PFSK-1 (cell line): Measurements from ENCODE around the gene IAPP.

ENCODE experiments used
- FOXP2 ChIP-seq: optimal IDR thresholded peaks from 2 replicates; pipeline ENCODE3; 2011; ENCODE audit warnings: borderline replicate concordance, control low read depth, inconsistent platforms; ENCODE audit not compliant: insufficient read depth; ENCODE audit errors: extremely low read length, extremely low read depth
- POLR2AphosphoS5 ChIP-seq: IDR thresholded peaks from 2 replicates; pipeline ENCODE4 v1.6.1; 2012; ENCODE audit warnings: low read depth, mild to moderate bottlenecking, control low read depth, low read length, moderate library complexity
- SIN3A ChIP-seq: IDR thresholded peaks from 2 replicates; pipeline ENCODE4 v1.6.1; 2012; ENCODE audit warnings: mild to moderate bottlenecking, low read length, moderate library complexity, borderline replicate concordance; ENCODE audit not compliant: insufficient read depth
- TAF1 ChIP-seq: IDR thresholded peaks from 2 replicates; pipeline ENCODE4 v1.6.1; 2012; ENCODE audit warnings: low read length, control low read depth, borderline replicate concordance; ENCODE audit not compliant: insufficient read depth
- TF ChIP-seq, protein P1 (sequence below), 2 experiments: IDR thresholded peaks; 2 replicates each; pipeline versions ENCODE4 v1.6.1 to v1.8.0; 2011 to 2012; ENCODE audit warnings: low read depth in 2 of 2, low read length in 2 of 2, control low read depth in 1 of 2, inconsistent platforms in 1 of 2, mild to moderate bottlenecking in 1 of 2, moderate library complexity in 1 of 2; ENCODE audit not compliant: insufficient read depth in 1 of 2

DNA sequence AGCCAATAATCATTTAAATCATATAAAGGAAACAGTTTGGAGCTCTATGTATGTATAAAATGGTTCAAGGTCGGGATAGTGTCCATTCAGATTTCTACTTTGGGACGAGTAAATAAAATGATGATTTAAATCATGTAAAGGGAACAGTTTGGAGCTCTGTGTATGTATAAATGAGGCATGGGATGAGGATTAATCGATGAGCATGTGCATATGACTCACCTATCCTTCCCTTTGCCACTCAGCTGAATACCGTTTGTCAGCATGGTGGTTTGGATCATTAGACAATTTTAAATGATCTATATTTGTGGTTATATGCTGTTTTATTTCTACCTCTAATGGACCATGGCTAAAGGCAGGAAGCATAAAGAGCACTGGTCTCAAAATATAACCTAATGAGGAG, 30.9 kb upstream of the IAPP start:
- TF ChIP-seq POLR2AphosphoS5 (no peak), TAF1 (no peak), SIN3A (no peak), FOXP2 (no peak)
- TF ChIP-seq, protein P1, sequence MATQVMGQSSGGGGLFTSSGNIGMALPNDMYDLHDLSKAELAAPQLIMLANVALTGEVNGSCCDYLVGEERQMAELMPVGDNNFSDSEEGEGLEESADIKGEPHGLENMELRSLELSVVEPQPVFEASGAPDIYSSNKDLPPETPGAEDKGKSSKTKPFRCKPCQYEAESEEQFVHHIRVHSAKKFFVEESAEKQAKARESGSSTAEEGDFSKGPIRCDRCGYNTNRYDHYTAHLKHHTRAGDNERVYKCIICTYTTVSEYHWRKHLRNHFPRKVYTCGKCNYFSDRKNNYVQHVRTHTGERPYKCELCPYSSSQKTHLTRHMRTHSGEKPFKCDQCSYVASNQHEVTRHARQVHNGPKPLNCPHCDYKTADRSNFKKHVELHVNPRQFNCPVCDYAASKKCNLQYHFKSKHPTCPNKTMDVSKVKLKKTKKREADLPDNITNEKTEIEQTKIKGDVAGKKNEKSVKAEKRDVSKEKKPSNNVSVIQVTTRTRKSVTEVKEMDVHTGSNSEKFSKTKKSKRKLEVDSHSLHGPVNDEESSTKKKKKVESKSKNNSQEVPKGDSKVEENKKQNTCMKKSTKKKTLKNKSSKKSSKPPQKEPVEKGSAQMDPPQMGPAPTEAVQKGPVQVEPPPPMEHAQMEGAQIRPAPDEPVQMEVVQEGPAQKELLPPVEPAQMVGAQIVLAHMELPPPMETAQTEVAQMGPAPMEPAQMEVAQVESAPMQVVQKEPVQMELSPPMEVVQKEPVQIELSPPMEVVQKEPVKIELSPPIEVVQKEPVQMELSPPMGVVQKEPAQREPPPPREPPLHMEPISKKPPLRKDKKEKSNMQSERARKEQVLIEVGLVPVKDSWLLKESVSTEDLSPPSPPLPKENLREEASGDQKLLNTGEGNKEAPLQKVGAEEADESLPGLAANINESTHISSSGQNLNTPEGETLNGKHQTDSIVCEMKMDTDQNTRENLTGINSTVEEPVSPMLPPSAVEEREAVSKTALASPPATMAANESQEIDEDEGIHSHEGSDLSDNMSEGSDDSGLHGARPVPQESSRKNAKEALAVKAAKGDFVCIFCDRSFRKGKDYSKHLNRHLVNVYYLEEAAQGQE (IDR thresholded peaks at IDR 0.05; ENCODE audit: insufficient read depth in 1 of 2, low read depth in 2 of 2, low read length in 2 of 2): no peak
